HEK293T (cell line): ENCODE data around the gene FOXRED2.

Experiments
- BHLHE40 ChIP-seq: fragments of 450-650 bp; IDR thresholded peaks from 2 replicates; pipeline ENCODE4 v1.6.1; 2016; ENCODE audit warnings: mild to moderate bottlenecking, moderate library complexity, borderline replicate concordance
- ELF4 ChIP-seq: fragments of 450-650 bp; IDR thresholded peaks from 2 replicates; pipeline ENCODE4 v1.6.1; 2017; ENCODE audit warnings: antibody characterized with exemption
- FOXA1 ChIP-seq: fragments of 450-650 bp; IDR thresholded peaks from 2 replicates; pipeline ENCODE4 v1.6.1; 2016; ENCODE audit warnings: mild to moderate bottlenecking
- FOXK2 ChIP-seq: fragments of 450-650 bp; IDR thresholded peaks from 2 replicates; pipeline ENCODE4 v1.6.1; 2016; ENCODE audit warnings: mild to moderate bottlenecking
- FOXM1 ChIP-seq: fragments of 450-650 bp; IDR thresholded peaks from 2 replicates; pipeline ENCODE4 v1.6.1; 2017; ENCODE audit warnings: mild to moderate bottlenecking, borderline replicate concordance
- HDGF ChIP-seq: fragments of 450-650 bp; IDR thresholded peaks from 2 replicates; pipeline ENCODE4 v1.6.1; 2017; ENCODE audit warnings: antibody characterized with exemption, borderline replicate concordance
- LEF1 ChIP-seq: fragments of 450-650 bp; IDR thresholded peaks from 2 replicates; pipeline ENCODE4 v1.6.1; 2017; ENCODE audit warnings: mild to moderate bottlenecking, borderline replicate concordance
- SP1 ChIP-seq: fragments of 450-650 bp; IDR thresholded peaks from 2 replicates; pipeline ENCODE4 v1.6.1; 2017
- SUZ12 ChIP-seq: fragments of 450-650 bp; IDR thresholded peaks from 2 replicates; pipeline ENCODE4 v1.6.1; 2016; ENCODE audit warnings: mild to moderate bottlenecking
- TARDBP ChIP-seq: fragments of 450-650 bp; IDR thresholded peaks from 2 replicates; pipeline ENCODE4 v1.6.1; 2016

DNA sequence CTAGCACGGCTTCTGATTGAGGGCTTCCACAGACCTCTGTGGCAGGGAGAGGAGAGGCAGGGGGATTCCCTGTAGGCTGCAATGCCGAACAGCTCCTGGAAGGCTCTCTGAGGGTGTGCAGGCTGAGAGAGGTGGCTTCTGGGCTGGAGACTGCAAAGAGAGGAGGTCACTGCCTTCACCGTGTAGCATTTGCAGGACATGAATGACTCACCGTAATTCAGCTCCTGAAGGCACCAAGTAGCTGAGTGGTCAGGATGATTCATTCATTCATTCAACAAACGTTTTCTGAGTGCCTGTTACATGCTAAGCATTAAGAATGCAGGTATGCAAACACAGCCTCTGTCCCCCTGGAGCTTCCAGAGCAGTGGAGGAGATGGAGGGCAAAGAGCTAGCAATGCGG lies 40.1 kb upstream of the FOXRED2 start:
- TF ChIP-seq HDGF (no peak), SUZ12 (no peak), FOXM1 (no peak), FOXA1 (no peak), LEF1 (no peak), SP1 (no peak), BHLHE40 (no peak), FOXK2 (no peak), TARDBP (no peak), ELF4 (no peak)
